Ovary (tissue), 3 donors: ENCODE results near the gene SCOC.

Experiments used
- EP300 ChIP-seq: sonication (generic); formaldehyde crosslinking; IDR thresholded peaks from one replicate; pipeline ENCODE4 v1.6.1; 2017; ENCODE audit warnings: antibody characterized with exemption
- POLR2A ChIP-seq: fragments of 450-650 bp; IDR thresholded peaks from one replicate; pipeline ENCODE4 v1.6.1; 2017; ENCODE audit warnings: antibody characterized with exemption, mild to moderate bottlenecking, moderate library complexity
- TF ChIP-seq, protein P1 (sequence below), 3 donors: fragments of 450-650 bp in 2 of 3; fragments of 200-600 bp in 1 of 3; IDR thresholded peaks; one replicate each; pipeline versions ENCODE4 v1.5.1 to v1.8.0; 2016 to 2022; ENCODE audit warnings: antibody characterized with exemption in 3 of 3, mild to moderate bottlenecking in 1 of 3
- donor health status: DM: no; HTN: no; CAD: no.

DNA sequence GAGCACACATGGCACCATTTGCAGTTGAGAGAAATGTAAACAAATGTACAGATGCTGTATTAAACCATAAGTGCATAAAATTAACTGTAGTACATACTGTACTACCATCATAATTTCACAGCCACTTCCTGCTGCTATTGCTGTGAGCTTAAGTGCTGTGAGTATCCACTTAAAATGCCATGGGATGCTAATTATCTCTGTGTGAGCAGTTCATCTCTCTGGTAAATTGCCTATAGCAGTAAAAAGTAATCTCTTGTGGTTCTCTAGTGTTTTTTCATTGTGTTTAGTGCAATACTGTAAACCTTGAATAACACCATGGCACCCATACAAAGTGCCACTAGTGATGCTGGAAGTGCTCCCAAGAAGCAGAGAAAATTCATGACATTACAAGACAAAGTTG lies 9.9 kb upstream of the SCOC start:
- TF ChIP-seq, protein P1, sequence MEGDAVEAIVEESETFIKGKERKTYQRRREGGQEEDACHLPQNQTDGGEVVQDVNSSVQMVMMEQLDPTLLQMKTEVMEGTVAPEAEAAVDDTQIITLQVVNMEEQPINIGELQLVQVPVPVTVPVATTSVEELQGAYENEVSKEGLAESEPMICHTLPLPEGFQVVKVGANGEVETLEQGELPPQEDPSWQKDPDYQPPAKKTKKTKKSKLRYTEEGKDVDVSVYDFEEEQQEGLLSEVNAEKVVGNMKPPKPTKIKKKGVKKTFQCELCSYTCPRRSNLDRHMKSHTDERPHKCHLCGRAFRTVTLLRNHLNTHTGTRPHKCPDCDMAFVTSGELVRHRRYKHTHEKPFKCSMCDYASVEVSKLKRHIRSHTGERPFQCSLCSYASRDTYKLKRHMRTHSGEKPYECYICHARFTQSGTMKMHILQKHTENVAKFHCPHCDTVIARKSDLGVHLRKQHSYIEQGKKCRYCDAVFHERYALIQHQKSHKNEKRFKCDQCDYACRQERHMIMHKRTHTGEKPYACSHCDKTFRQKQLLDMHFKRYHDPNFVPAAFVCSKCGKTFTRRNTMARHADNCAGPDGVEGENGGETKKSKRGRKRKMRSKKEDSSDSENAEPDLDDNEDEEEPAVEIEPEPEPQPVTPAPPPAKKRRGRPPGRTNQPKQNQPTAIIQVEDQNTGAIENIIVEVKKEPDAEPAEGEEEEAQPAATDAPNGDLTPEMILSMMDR (IDR thresholded peaks at IDR 0.05): no peak
- TF ChIP-seq EP300 (no peak), POLR2A (no peak)
